GM12873 (cell line): Measurements from ENCODE around the gene ARL3.

Experiments used
- TF ChIP-seq, protein P1 (sequence below): IDR thresholded peaks from 2 replicates; pipeline ENCODE4 v1.5.1; 2012; ENCODE audit warnings: low read depth, mild to moderate bottlenecking, moderate library complexity, low read length, control low read depth; ENCODE audit not compliant: insufficient read depth; ENCODE audit errors: missing control alignments

The ARL3 gene

DNA sequence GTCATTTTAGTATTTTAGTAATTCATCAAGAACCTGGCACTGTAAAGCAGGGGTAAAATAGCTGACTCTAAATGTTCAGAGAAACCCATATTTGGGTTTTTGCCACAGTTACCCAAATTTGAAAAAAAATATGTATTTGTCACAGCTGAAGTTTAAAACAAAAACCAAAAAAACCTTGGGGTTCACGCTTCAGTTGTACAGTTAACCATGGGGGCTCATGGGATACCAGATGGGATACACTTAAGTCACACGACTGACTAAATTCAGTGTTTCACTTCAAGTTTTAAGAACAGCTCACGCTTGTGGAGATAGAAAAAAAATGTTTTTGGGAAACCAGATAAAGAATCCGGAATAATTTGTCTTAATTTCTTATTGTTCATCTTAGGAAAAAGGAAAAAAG, 2.1 kb downstream of the ARL3 start:
- TF ChIP-seq, protein P1, sequence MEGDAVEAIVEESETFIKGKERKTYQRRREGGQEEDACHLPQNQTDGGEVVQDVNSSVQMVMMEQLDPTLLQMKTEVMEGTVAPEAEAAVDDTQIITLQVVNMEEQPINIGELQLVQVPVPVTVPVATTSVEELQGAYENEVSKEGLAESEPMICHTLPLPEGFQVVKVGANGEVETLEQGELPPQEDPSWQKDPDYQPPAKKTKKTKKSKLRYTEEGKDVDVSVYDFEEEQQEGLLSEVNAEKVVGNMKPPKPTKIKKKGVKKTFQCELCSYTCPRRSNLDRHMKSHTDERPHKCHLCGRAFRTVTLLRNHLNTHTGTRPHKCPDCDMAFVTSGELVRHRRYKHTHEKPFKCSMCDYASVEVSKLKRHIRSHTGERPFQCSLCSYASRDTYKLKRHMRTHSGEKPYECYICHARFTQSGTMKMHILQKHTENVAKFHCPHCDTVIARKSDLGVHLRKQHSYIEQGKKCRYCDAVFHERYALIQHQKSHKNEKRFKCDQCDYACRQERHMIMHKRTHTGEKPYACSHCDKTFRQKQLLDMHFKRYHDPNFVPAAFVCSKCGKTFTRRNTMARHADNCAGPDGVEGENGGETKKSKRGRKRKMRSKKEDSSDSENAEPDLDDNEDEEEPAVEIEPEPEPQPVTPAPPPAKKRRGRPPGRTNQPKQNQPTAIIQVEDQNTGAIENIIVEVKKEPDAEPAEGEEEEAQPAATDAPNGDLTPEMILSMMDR: no peak

DNA sequence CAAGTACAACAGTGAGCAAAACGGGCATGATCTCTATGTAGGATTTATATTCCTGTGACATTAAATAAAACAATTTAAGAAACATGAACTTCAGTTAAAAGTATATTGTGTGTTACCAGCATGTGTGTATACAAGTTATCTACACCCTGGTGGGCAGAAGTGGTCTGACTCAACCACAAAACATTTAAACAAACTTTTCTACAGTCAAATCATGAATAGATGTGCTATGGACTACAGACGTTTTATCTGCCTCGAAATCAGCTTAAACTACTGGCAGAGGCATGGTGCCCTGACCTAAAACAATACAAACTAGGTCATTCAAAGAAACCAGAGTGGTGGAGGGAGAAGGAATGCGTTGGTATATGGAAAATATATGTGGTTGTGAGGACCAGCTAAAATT, 3.6 kb downstream of the ARL3 start:
- TF ChIP-seq, protein P1: no peak

DNA sequence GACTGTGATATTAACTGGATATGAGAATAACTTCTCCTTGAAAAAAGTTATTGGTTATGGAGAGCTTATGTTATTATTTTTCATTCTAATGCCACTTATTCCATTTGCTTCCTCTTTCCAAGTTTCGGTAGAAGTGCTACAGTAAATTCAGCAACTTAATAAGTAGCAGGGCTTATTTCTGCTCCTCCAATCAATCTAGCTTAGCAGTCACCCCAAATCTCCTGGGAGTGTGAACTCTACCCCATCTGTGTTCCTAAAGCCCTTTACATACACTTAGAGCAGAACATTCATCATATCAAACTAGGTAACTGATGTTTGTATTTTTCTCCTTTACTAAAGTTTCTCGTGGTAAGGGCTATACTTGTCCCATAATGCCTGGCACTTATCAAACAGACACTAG, 8.7 kb downstream of the ARL3 start:
- TF ChIP-seq, protein P1: no peak

DNA sequence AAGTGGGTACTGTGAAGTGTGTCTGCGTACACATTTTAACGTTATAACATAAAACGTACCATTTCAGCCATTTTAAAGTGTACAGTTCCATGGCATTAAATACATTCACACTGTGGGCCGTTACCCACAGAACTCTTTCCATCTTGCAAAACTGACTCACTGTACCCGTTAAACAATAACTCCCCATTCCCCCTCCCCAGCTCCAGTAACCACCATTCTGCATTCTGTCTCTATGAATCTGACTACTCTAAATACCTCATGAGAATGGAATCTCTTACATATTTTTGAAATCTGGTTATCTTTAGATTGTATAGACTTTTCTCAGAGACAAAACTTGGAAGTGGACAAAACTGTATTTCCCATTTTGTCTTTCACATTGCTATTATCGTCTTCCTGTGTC, 9.3 kb downstream of the ARL3 start:
- TF ChIP-seq, protein P1: no peak

DNA sequence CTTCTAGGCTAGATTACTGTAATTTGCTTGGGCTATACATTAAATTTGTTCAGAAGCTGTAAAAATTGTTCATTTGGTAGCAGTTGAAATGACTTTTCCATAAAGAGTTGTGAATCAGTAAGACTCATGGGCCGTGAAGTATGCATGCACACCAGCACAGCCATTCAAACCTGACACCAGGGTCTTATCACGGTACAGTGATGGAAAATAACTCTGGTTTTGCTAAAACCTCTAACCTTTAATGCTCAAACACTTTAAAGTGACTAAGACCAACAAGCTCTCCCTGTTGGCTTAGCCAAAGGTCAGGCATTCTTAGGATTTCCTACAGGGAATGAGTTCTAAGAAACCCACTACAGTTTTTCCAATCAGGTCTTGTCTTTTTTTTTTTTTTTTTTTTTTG, 11.5 kb downstream of the ARL3 start:
- TF ChIP-seq, protein P1: no peak

DNA sequence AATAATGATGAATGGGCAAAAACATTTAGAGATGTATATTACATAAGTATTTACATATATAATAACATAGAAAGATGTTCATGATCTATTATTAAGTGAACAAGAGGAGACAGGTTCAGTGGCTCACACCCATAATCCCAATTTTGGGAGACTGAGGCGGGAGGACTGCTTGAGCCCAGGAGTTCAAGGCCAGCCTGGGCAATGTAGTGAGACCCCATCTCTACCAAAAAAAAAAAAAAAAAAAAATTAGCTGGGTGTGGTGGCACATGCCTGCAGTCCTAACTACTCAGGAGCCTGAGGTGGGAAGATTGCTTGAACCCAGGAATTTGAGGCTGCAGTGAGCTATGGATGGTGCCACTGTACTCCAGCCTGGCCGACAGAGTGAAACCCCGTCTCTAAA, 12.4 kb downstream of the ARL3 start:
- TF ChIP-seq, protein P1: no peak

DNA sequence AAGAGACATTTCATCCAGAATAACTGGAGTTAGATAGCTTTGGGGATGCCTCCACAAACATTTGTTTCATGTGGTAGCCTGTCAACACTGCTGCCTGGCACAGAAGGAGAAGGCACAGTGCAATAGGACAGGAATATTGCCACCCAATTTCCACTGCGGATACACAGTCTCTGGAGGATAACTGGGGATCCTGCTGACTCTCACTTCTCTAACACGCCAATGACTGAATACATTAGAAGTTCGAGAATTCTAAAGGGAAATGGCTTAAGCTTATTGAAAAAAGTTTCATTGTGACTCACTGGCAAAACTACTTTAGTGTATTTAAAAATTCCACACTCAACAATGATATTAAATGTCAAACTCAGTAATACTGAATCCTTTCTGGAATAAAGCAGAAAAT, 12.9 kb downstream of the ARL3 start:
- TF ChIP-seq, protein P1: no peak
